SH-SY5Y (cell line): ENCODE measurements around the gene OPRD1.

Source experiments
- GATA2 ChIP-seq: IDR thresholded peaks from 2 replicates; pipeline ENCODE4 v1.6.1; 2011; ENCODE audit warnings: mild to moderate bottlenecking, low read depth, low read length
- GATA3 ChIP-seq: IDR thresholded peaks from 2 replicates; pipeline ENCODE4 v1.6.1; 2011; ENCODE audit warnings: low read depth, mild to moderate bottlenecking, low read length, moderate library complexity

GRCh38 chr1:28887835-28888682 lies 76.1 kb downstream of the OPRD1 start:
- no peak for TF ChIP-seq GATA2
- no peak for TF ChIP-seq GATA3
